Measurements from ENCODE around the gene CNTN1. TPM values are rescaled to one million over a fixed set of nuclear protein-coding genes. Genes with fewer than 3 reads are reported as not detected.

The CNTN1 gene
- total RNA-seq, 4 donors from 2014 or later = 18.0 to 32.1 (median 23.8) TPM

- no peaks in the 10 kb centered on the region for H3K36me3 ChIP-seq
- no peak for DNase-seq (ENCODE audit: low spot score in 2 of 2)
- WGBS, 2 donors = 78 to 80% methylated on average over 2 of the region's 2 CpGs
Observed at GRCh38 chr12:40832668-40833067, 140.4 kb downstream of the CNTN1 start.

DNA sequence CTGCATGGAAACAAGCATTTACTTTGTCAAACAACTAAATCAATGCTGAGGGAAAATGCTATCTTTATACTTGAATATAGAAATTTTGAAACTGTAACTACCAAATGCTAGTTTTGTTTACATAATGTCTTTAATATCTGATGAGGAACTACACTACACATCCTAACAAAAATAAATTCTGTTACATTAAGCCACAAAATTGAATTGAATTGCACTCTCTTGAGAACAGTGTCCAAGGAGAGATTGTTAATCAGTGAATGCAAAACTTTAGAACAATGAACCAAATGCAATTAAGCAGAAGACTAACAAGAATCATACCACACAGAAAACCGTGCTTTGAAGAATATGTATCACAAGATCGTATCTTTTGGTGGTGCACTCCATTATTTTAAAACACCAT is 141.6 kb downstream of the CNTN1 start:
- no peaks in the 10 kb centered on the region for H3K9me3 ChIP-seq

More at GRCh38 chr12:40832668-40833067, 140.4 kb downstream of the CNTN1 start:
- Histone ChIP-seq H3K27me3 (no peaks in the 10 kb centered on the region), H3K4me3 (no peak overlapping the region), H3K27ac (no peak overlapping the region), H3K9me3 (no peaks in the 10 kb centered on the region), H3K4me1 (no peaks in the 10 kb centered on the region)
- TF ChIP-seq, protein P1, sequence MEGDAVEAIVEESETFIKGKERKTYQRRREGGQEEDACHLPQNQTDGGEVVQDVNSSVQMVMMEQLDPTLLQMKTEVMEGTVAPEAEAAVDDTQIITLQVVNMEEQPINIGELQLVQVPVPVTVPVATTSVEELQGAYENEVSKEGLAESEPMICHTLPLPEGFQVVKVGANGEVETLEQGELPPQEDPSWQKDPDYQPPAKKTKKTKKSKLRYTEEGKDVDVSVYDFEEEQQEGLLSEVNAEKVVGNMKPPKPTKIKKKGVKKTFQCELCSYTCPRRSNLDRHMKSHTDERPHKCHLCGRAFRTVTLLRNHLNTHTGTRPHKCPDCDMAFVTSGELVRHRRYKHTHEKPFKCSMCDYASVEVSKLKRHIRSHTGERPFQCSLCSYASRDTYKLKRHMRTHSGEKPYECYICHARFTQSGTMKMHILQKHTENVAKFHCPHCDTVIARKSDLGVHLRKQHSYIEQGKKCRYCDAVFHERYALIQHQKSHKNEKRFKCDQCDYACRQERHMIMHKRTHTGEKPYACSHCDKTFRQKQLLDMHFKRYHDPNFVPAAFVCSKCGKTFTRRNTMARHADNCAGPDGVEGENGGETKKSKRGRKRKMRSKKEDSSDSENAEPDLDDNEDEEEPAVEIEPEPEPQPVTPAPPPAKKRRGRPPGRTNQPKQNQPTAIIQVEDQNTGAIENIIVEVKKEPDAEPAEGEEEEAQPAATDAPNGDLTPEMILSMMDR (IDR thresholded peaks at IDR 0.05) = no peak
- TF ChIP-seq POLR2A (IDR thresholded peaks at IDR 0.05) = no peak
- no peak for TF ChIP-seq EP300 (IDR thresholded peaks at IDR 0.05)

GRCh38 chr12:40834321-40834720 is 142.1 kb downstream of the CNTN1 start:
- H3K9me3 ChIP-seq = peaks cover 0 to 1% (median under 1%) of the 10 kb centered on the region in 4 donors
- no peaks in the 10 kb centered on the region for H3K4me1 ChIP-seq
- no peaks in the 10 kb centered on the region for H3K27me3 ChIP-seq
- TF ChIP-seq, protein P1 (IDR thresholded peaks at IDR 0.05) = no peak
- no peak for TF ChIP-seq EP300 (IDR thresholded peaks at IDR 0.05)
- no peak for TF ChIP-seq POLR2A (IDR thresholded peaks at IDR 0.05)
- no peaks in the 10 kb centered on the region for H3K36me3 ChIP-seq
- no peak for DNase-seq (ENCODE audit: low spot score in 2 of 2)
- 81 to 84% methylated on average over 5 of the region's 5 CpGs for WGBS, 2 donors
- H3K27ac ChIP-seq = no peak overlapping the region
- no peak overlapping the region for H3K4me3 ChIP-seq

More for the DNA sequence above, 141.6 kb downstream of the CNTN1 start:
- WGBS, 2 donors = 91 to 93% methylated on average over 2 of the region's 2 CpGs
- no peaks in the 10 kb centered on the region for H3K36me3 ChIP-seq
- H3K4me1 ChIP-seq = no peaks in the 10 kb centered on the region
- no peak overlapping the region for H3K4me3 ChIP-seq
- no peak for TF ChIP-seq EP300 (IDR thresholded peaks at IDR 0.05)
- no peak for TF ChIP-seq POLR2A (IDR thresholded peaks at IDR 0.05)
- TF ChIP-seq, protein P1 (IDR thresholded peaks at IDR 0.05) = no peak
- H3K27me3 ChIP-seq = no peaks in the 10 kb centered on the region
- H3K27ac ChIP-seq = no peak overlapping the region
- no peak for DNase-seq (ENCODE audit: low spot score in 2 of 2)

GRCh38 chr12:40837891-40838429 is 145.7 kb downstream of the CNTN1 start:
- no peak for TF ChIP-seq EP300 (IDR thresholded peaks at IDR 0.05)
- TF ChIP-seq, protein P1 (IDR thresholded peaks at IDR 0.05) = no peak
- no peak for TF ChIP-seq POLR2A (IDR thresholded peaks at IDR 0.05)
- Histone ChIP-seq H3K27ac (no peak overlapping the region), H3K4me1 (no peaks in the 10 kb centered on the region), H3K27me3 (no peaks in the 10 kb centered on the region), H3K9me3 (peaks cover 0 to 9% (median 3%) of the 10 kb centered on the region in 4 donors), H3K4me3 (no peak overlapping the region), H3K36me3 (no peaks in the 10 kb centered on the region)
- WGBS, 2 donors = 95 to 98% methylated on average over 5 to 6 of the region's 6 CpGs
- no peak for DNase-seq (ENCODE audit: low spot score in 2 of 2)

DNA sequence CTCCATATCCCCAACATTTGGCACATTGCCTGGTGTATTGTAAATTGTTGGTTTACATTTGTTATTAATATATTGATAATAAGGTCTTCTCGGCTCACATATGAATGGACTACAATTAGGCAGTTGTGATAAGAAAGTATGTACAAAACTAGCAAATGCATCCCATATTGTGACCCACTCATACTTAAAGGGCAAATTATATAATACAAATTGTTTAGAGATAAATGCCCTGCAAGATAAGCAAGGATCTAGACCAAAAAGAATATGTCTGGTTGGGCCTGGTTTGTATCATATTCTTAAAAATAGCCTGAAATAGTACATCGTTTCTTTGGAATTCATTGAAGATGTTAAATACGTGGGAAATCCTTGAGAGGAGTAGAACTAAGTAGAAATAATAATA is 151.3 kb downstream of the CNTN1 start:
- TF ChIP-seq POLR2A (IDR thresholded peaks at IDR 0.05) = no peak
- TF ChIP-seq, protein P1 (IDR thresholded peaks at IDR 0.05) = no peak
- TF ChIP-seq EP300 (IDR thresholded peaks at IDR 0.05) = no peak
- no peaks in the 10 kb centered on the region for H3K27me3 ChIP-seq
- DNase-seq (ENCODE audit: low spot score in 2 of 2) = no peak
- H3K36me3 ChIP-seq = no peaks in the 10 kb centered on the region
- H3K9me3 ChIP-seq = peaks cover 0 to 9% (median 3%) of the 10 kb centered on the region in 4 donors
- 65 to 71% methylated on average over 3 of the region's 3 CpGs for WGBS, 2 donors
- no peaks in the 10 kb centered on the region for H3K4me1 ChIP-seq
- no peak overlapping the region for H3K4me3 ChIP-seq
- no peak overlapping the region for H3K27ac ChIP-seq
